Measurements from ENCODE around the gene CANX. TPM values are rescaled to one million over a fixed set of nuclear protein-coding genes. Genes with fewer than 3 reads are reported as not detected.
"Not testable (repeated sequence)": the region's sequence is repeated elsewhere in the genome, so short reads cannot be mapped to it uniquely, and the experiment has no call there.

The CANX gene
- total and polyA plus RNA-seq, 2 donors (not counting 3 experiments of a cell fraction or from before 2014, with no cell fraction given), result 193 to 986 TPM

GRCh38 chr5:179744106-179744505 is 45.3 kb downstream of the CANX start:
- dilution Hi-C loops (cut with MboI; ENCODE audit: extremely low pct_ligation_motif_present, low sequenced_read_pairs); H3K9me1 ChIP-seq (replicated peaks; ENCODE audit: control insufficient read depth, extremely low read depth, insufficient read depth, low read length); H3K36me3 ChIP-seq (ENCODE audit: control insufficient read depth in 2 of 2, extremely low read depth in 1 of 2, insufficient read depth in 2 of 2, low read length in 2 of 2); H3K4me1 ChIP-seq (ENCODE audit: control insufficient read depth, extremely low read depth, insufficient read depth, low read length); H3K4me3 ChIP-seq (replicated peaks in 1 of 3; ENCODE audit: insufficient read depth in 1 of 3, low read depth in 1 of 3, low read length in 3 of 3); BruUV-seq (replicated peaks); FAIRE-seq; DNase-seq (ENCODE audit: low read depth, low spot score); H3K9me3 ChIP-seq (replicated peaks; ENCODE audit: control insufficient read depth, insufficient read depth, low read length); H4K20me1 ChIP-seq (replicated peaks; ENCODE audit: control insufficient read depth, extremely low read depth, insufficient read depth, low read length); H3K9ac ChIP-seq (replicated peaks; ENCODE audit: extremely low read depth, insufficient read depth, low read length); H2AFZ ChIP-seq (ENCODE audit: low read depth, low read length); H3K4me2 ChIP-seq (ENCODE audit: insufficient read depth, low read length); intact Hi-C loops (cut with micrococcal nuclease); H3K27me3 ChIP-seq (ENCODE audit: control insufficient read depth in 2 of 2, insufficient read depth in 2 of 2, low read length in 2 of 2); H3K27ac ChIP-seq (ENCODE audit: insufficient read depth, low read depth, low read length): not testable (repeated sequence)
- CTCF ChIA-PET, result interaction anchor here (0.9 to 1.9 kb wide), 2 partner anchors 18 to 21 kb away, joined by 3 to 4 read pairs; no protein-coding TSS in a partner anchor
- peaks cover 70% of the 10 kb centered on the region for H3K79me2 ChIP-seq (ENCODE audit: control insufficient read depth, insufficient read depth, low read length)
- POLR2A ChIA-PET, result interaction anchor here (1.0 kb wide), 1 partner anchor 12 kb away, joined by 3 read pairs; the partner anchor contains the start of gene MAML1

GRCh38 chr5:179746872-179747271 is 48.1 kb downstream of the CANX start:
- Histone ChIP-seq H3K79me2 (ENCODE audit: control insufficient read depth, insufficient read depth, low read length) (peaks cover 68% of the 10 kb centered on the region), H3K4me2 (ENCODE audit: insufficient read depth, low read length) (no peak overlapping the region), H3K27me3 (ENCODE audit: control insufficient read depth in 2 of 2, insufficient read depth in 2 of 2, low read length in 2 of 2) (no peaks in the 10 kb centered on the region), H3K36me3 (ENCODE audit: control insufficient read depth in 2 of 2, extremely low read depth in 1 of 2, insufficient read depth in 2 of 2, low read length in 2 of 2) (peaks cover 0 to 4% of the 10 kb centered on the region in 2 experiments), H4K20me1 (replicated peaks; ENCODE audit: control insufficient read depth, extremely low read depth, insufficient read depth, low read length) (no peaks in the 10 kb centered on the region), H2AFZ (ENCODE audit: low read depth, low read length) (no peak overlapping the region), H3K4me3 (replicated peaks in 1 of 3; ENCODE audit: insufficient read depth in 1 of 3, low read depth in 1 of 3, low read length in 3 of 3) (no peak overlapping the region), H3K9me1 (replicated peaks; ENCODE audit: control insufficient read depth, extremely low read depth, insufficient read depth, low read length) (no peaks in the 10 kb centered on the region), H3K27ac (ENCODE audit: insufficient read depth, low read depth, low read length) (no peak overlapping the region), H3K9me3 (replicated peaks; ENCODE audit: control insufficient read depth, insufficient read depth, low read length) (no peaks in the 10 kb centered on the region), H3K9ac (replicated peaks; ENCODE audit: extremely low read depth, insufficient read depth, low read length) (no peak overlapping the region), H3K4me1 (ENCODE audit: control insufficient read depth, extremely low read depth, insufficient read depth, low read length) (no peaks in the 10 kb centered on the region)
- dilution Hi-C loops (cut with MboI; ENCODE audit: extremely low pct_ligation_motif_present, low sequenced_read_pairs) (no loop called here), intact Hi-C loops (cut with micrococcal nuclease) (no loop called here)
- CTCF ChIA-PET, result no interaction called here
- TF ChIP-seq MYC (IDR thresholded peaks at IDR 0.05; ENCODE audit: low read depth, low read length), result no peak
- TF ChIP-seq MAX (IDR thresholded peaks at IDR 0.05; ENCODE audit: insufficient read depth, insufficient read length), result no peak
- POLR2A ChIA-PET, result interaction anchor here (1.3 kb wide), 1 partner anchor 15 kb away, joined by 6 read pairs; the partner anchor contains the start of gene MAML1
- no TSS peak for BruUV-seq (replicated peaks)
- FAIRE-seq, result no peak
- no peak for DNase-seq (ENCODE audit: low read depth, low spot score)

Measured in endothelial cell of umbilical vein (primary cell).